Measurements from ENCODE around the gene ZDHHC1.

Gene ZDHHC1

DNA sequence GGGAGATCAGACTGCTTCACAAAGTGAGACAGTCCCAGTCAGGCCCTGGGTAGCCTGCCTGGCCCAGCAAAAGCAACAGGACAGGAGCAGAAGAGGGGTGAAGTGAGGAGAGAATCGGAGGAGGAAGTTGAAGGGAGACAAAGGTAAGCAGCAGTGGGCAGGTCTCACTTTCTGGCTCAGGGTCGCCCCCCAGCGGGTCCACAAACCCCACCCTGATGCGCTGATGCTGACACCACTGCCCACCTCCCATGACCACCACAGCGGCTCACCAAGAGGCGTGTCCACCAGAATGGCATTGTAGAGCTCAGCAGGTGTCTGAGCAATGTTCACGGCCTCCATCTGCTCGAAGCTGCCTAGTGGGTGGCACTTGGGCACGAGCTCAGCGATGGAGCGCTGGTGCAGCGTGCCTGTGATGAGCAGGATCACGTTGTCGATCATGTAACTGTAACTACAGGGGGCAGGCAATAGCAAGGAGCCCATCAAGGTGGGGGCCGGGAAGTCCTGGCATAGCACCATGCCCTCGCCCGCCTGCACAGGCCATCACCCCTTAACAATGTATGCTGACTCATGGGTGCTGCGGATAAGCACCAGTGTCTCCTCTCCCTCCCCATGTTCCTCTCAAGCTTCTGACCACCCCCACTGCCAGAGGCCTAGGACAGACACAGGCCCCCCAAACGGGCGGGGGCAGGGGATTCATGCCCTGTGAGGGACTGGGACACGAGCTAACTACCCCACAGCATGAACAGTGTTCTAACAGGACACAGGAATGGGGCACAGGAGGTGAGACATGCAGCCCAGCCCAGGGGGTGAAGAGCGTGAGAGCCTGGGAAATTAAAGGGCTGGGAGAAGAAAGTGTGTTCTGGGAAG lies 28.2 kb upstream of the ZDHHC1 start:
- no peak overlapping the region for H3K27ac ChIP-seq

DNA sequence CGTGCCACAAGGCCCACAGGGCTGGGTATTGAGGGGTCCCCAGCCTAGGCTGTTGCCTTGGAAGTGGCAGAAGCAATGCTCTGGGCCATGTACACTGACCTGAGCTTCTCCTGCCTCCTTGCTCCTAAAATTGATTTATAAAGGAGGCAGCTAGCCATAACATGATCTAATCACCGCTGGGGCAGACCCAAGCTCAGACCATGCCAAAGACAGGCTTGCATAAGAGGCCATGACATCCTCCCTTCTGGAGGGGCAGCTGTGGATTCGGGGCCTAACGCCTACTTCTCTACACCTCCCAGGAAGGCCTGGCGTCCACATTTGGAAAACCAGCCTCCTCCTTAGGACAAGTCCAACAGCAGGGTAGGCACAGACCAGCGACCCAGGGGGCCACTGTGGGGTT lies 27.0 kb upstream of the ZDHHC1 start:
- peak; percentile 76 to 80 for DNase-seq
- Histone ChIP-seq H3K27ac (no peak overlapping the region), H3K36me3 (peaks cover 9 to 64% (median 35%) of the 10 kb centered on the region in 3 donors)

More for the DNA sequence above, 28.2 kb upstream of the ZDHHC1 start:
- Histone ChIP-seq H3K27me3 (no peaks in the 10 kb centered on the region), H3K36me3 (peaks cover 0 to 63% (median 22%) of the 10 kb centered on the region in 3 donors), H3K4me1 (peaks cover 0 to 51% (median 15%) of the 10 kb centered on the region in 4 donors), H3K4me3 (no peak overlapping the region), H3K9me3 (no peaks in the 10 kb centered on the region)
- TF ChIP-seq, protein P1, sequence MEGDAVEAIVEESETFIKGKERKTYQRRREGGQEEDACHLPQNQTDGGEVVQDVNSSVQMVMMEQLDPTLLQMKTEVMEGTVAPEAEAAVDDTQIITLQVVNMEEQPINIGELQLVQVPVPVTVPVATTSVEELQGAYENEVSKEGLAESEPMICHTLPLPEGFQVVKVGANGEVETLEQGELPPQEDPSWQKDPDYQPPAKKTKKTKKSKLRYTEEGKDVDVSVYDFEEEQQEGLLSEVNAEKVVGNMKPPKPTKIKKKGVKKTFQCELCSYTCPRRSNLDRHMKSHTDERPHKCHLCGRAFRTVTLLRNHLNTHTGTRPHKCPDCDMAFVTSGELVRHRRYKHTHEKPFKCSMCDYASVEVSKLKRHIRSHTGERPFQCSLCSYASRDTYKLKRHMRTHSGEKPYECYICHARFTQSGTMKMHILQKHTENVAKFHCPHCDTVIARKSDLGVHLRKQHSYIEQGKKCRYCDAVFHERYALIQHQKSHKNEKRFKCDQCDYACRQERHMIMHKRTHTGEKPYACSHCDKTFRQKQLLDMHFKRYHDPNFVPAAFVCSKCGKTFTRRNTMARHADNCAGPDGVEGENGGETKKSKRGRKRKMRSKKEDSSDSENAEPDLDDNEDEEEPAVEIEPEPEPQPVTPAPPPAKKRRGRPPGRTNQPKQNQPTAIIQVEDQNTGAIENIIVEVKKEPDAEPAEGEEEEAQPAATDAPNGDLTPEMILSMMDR (IDR thresholded peaks at IDR 0.05) = no peak
- intact Hi-C loops (cut with DNase I; ENCODE audit: low total_unique reads) = no loop called here
- no peak for DNase-seq

DNA sequence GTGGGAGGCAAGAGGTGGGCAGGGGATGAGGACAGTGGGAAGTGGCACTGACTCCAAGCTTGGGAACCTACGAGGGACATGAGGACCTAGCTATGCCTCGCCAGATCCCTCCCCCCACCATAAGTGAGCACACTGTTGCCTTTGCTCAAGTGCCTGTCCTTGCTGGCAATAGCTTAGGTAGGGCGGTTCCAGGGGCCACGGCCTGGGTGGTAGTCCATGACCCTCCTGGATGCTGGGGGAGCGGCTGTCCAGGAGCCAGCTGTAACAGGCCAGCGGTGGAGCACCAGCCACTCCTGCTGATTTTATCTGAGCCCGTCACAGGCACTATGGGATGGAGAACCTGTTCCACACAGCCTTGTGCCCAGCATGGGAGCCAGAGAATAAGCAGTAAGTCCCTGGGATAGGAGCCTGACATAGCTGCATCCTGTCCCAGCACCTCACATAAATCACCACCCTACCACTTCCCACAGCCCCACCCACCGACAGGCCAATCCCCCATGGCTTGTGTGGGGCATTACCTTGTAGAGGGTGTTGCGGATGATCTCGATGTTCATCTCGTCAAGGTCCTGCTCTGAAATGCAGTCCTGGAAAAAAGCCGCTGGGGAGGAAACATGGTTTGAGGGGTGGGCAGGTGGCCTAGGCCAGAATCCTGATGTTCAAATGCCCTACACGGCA lies 26.4 kb upstream of the ZDHHC1 start:
- no peaks in the 10 kb centered on the region for H3K27me3 ChIP-seq
- intact Hi-C loops (cut with DNase I; ENCODE audit: low total_unique reads) = no loop called here
- H3K27ac ChIP-seq = no peak overlapping the region
- H3K4me1 ChIP-seq = peaks cover 0 to 49% (median 15%) of the 10 kb centered on the region in 4 donors
- TF ChIP-seq, protein P1 (IDR thresholded peaks at IDR 0.05) = no peak
- H3K4me3 ChIP-seq = no peak overlapping the region
- DNase-seq = no peak
- peaks cover 14 to 65% (median 40%) of the 10 kb centered on the region in 3 donors for H3K36me3 ChIP-seq
- H3K9me3 ChIP-seq = no peaks in the 10 kb centered on the region

More for the DNA sequence above, 27.0 kb upstream of the ZDHHC1 start:
- peaks cover 0 to 49% (median 15%) of the 10 kb centered on the region in 4 donors for H3K4me1 ChIP-seq
- TF ChIP-seq, protein P1 (IDR thresholded peaks at IDR 0.05) = no peak
- intact Hi-C loops (cut with DNase I; ENCODE audit: low total_unique reads) = no loop called here
- H3K4me3 ChIP-seq = no peak overlapping the region
- no peaks in the 10 kb centered on the region for H3K27me3 ChIP-seq
- no peaks in the 10 kb centered on the region for H3K9me3 ChIP-seq

DNA sequence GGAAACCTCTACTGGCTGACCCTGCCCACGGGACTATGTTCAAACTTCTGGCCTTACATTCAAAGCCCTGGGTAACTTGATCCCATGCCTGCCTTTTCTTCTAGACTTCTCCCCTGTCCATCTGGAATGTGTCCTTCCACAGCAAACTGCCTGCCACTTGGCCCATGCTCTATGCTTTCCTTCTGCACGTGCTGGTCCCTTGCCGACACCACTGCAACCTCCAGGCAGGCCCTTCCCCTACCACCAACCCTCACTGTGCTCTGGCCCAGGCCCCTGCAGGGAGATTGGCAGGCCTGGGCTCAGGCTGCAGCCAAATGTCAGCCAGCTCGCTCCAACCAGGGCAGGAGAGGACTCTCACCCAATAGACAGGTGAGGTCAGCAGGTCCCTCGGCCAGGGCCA lies 25.6 kb upstream of the ZDHHC1 start:
- no peaks in the 10 kb centered on the region for H3K9me3 ChIP-seq
- TF ChIP-seq, protein P1 (IDR thresholded peaks at IDR 0.05) = no peak
- no peak for DNase-seq
- H3K27me3 ChIP-seq = no peaks in the 10 kb centered on the region
- intact Hi-C loops (cut with DNase I; ENCODE audit: low total_unique reads) = no loop called here
- H3K4me3 ChIP-seq = no peak overlapping the region
- peaks cover 0 to 41% (median 15%) of the 10 kb centered on the region in 4 donors for H3K4me1 ChIP-seq
- no peak overlapping the region for H3K27ac ChIP-seq
- peaks cover 18 to 65% (median 41%) of the 10 kb centered on the region in 3 donors for H3K36me3 ChIP-seq

DNA sequence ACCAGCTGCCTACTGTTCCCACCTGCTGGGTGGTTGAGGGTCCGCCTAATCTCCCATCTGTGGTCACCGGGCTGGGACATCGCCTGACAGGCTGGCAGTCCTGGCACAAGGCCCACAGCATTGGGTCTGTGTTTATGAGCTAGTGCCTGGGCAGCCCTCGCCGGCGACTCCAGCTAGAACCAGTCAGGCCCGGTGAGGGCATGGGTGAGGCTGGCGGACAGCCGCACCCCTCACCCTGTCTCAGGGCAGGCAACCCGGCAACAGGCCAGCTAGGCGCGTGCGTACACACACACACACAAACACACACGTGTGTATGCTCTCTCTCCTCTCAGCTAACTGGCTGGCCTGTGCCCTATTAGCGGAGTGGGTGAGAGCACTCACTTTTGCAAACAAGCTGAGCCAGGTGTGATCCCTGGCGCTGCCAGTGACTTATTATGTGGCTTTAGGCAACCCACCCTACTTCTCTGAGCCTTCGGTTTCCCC lies 25.0 kb upstream of the ZDHHC1 start:
- no peaks in the 10 kb centered on the region for H3K27me3 ChIP-seq
- H3K4me3 ChIP-seq = no peak overlapping the region
- peaks cover 0 to 35% (median 10%) of the 10 kb centered on the region in 4 donors for H3K4me1 ChIP-seq
- no peak overlapping the region for H3K27ac ChIP-seq
- peaks cover 18 to 65% (median 44%) of the 10 kb centered on the region in 3 donors for H3K36me3 ChIP-seq
- intact Hi-C loops (cut with DNase I; ENCODE audit: low total_unique reads) = no loop called here
- H3K9me3 ChIP-seq = no peaks in the 10 kb centered on the region
- no peak for DNase-seq
- TF ChIP-seq, protein P1 (IDR thresholded peaks at IDR 0.05) = no peak
